Stimulated activated CD8-positive, alpha-beta memory T cell treated with anti-CD3 and anti-CD28 coated beads, Interleukin-4, amount 100 ng/mL, for 4 hours (primary cell): ENCODE measurements around the gene LYRM1.

Experiments
- DNase-seq, 2 donors: peaks; one replicate each; pipeline ENCODE4 v3.0.0-alpha.2; 2020; ENCODE audit warnings: low read depth in 2 of 2, low spot score in 1 of 2

The LYRM1 gene

DNA sequence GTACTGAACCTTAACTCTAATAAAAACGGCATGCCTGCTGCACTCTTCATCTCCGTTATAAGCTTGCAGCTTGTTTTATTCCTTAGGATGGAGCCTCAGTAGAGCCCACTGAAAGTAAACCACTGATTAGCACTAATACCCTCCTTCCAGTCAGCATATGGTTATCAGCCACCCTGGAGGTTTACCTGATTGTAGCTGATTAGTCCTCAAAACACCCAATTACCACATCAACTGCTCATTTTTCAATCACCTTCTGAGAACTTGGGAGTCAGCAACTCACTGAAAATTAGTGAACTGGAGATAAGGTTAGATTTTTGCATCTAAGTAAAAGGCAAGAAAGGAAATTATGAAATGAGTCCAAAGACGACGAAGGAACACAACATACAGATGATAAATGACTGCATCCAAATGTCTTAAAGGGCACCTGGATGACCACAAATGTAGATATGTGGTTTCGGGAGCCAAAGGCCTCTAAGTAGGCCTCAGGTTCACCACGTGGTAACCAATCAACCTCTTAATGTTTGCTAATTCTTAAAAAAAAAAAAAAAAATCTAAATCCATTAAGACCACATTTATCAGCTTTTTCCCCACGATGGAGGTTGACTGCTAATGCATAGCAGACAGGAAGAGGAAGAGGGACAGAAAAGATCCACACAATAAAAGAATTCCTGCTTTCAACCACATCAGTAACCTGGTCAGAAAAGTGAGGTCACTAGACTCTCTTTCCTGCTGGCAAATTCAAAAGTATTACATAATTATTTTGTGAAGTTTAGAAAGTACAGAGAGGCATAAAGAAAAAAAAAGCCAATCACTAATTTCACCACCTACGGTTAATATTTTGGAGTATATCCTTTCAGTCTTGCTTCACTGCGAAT lies 28.4 kb upstream of the LYRM1 start:
- no peak for DNase-seq

DNA sequence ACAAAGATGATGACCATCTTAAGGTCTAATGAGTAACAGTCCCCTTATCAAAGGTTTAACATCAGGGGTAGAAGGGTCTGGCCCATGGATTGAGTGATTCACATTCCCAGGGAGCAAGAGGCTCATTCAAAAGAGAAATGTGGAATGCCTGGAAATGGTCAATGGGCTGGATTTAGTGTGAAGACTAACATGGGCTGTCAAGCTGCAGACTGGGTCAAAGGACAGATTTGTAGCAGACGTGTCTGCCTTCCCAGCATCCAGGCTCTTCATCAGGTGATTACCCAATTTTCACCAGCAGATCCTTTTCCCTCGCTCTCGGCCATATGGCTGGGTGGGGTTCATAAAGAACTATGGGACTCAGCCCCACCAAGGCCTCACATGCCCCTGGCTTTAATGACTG lies 27.2 kb upstream of the LYRM1 start:
- no peak for DNase-seq

- no peak for DNase-seq
Measured at GRCh38 chr16:20874088-20874581, 26.4 kb upstream of the LYRM1 start.

- no peak for DNase-seq
Measured at GRCh38 chr16:20875355-20875650, 25.3 kb upstream of the LYRM1 start.

GRCh38 chr16:20878682-20879147 lies 21.9 kb upstream of the LYRM1 start:
- no peak for DNase-seq

DNA sequence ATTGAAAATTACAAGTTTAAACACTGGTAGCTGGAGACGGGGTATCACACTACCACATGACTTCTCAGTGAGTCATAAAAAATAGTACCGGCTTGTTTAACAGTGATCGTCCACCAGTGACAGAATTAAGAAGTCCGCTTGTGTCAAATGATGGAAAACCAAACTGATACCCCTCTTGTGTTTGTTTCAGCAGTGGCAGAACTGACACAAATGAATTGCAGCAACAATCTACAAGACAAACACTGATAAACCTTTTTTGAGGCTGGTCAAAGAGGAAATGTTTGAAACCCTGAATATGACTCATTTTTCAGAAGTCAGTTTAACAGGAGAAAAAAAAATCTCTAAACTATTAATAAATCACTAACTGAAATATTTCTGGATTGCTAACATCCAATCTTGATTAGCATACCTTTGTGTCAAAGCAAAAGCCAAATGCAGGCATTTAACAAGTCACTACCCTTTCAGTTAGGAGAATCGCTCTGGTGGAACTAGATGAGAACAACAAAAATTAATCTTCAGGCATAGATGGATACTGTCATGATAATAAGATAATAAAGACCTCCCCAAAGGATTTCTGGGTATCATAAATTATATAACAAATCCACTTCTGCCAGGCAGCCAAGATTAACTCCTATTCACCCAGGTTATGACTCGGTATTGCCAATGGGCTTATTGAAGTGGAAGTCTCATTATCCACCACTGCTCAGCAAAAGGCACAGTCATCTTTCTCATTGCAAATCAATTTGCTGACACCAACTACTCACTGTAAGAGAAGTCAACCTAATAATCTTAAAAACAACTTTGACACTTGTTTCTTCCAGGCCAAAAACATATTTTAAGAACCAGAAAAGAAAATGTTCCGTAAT lies 21.2 kb upstream of the LYRM1 start:
- DNase-seq: no peak

DNA sequence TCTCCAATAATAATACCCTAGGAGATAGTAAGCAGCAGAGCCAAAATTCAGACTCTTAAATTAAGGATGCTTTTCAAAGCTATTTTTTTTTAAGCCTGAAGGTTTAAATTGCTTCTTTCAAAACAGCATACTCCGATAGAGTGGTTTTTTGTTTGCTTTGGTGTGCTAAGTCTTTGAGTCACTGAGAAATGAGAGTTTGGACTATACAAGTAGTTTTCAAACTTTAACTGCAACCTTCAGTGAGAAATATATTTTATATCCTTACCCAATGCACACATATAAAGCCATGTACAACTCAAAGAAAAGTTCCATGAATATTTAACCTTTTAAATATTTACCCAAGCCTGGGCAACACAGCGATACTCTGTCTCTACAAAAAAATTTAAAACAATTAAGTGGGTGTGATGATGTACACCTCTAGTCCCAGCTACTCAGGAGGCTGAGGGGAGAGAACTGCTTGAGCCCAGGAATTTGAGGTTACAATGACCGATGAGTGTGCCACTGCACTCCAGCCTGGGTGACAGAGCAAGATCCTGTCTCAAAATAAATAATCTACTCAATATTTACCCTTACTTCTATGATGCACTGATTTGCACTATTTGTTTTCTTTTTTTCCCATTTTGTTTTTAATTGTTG lies 19.6 kb upstream of the LYRM1 start:
- no peak for DNase-seq

GRCh38 chr16:20881503-20881878 lies 19.1 kb upstream of the LYRM1 start:
- no peak for DNase-seq

DNA sequence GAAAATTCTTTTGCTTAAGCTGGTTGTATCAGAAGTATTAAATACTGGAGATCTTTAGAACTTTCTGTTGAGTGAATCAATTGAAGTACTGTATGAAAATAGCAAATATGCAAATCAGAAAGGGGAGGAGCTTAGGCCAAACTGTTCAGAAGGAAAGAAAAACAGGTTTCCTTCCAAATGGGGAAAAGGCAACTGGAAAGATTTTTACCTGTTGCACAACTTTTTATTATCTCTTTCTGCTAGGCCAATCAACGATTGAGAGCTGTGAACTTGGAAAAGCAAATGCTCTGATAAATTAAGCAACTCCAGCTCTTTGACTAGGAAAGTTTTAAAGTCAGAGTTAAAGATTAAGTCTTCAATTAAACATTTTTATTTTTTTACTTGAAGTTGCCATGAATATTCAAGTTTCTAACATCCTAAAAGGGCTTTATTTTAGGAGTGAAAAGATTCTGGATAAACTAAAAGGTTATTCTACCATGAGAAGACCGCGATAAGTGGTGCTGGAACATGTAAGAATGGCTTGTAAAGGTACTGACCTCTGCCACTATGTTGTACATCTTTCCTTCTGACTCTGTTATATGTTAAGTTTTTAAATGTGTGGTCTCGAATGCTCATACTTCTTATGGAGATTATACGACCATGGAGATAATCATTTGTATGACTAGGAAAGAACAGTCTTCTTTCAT lies 16.9 kb upstream of the LYRM1 start:
- no peak for DNase-seq

- no peak for DNase-seq
Measured at GRCh38 chr16:20884240-20884556, 16.4 kb upstream of the LYRM1 start.

DNA sequence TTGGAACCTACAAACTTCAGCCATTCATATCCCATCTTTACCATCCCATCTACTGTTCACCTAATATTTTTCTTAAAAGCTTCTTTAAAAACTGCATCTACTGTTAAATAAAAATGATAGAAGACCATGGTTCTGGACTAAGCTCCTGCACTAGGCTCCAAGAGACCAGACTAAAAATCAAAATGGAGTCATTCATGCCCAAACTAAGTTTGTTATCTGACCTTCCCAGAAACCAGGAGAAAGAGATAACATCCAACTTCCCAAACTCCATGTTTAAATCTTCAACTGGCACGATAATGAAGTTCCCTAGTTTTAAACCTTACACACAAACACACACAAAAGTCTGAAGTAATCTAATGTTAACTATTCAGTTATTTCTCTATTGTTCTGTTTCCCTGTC lies 14.3 kb upstream of the LYRM1 start:
- no peak for DNase-seq

- DNase-seq: no peak
Measured at GRCh38 chr16:20887207-20887606, 13.4 kb upstream of the LYRM1 start.

DNA sequence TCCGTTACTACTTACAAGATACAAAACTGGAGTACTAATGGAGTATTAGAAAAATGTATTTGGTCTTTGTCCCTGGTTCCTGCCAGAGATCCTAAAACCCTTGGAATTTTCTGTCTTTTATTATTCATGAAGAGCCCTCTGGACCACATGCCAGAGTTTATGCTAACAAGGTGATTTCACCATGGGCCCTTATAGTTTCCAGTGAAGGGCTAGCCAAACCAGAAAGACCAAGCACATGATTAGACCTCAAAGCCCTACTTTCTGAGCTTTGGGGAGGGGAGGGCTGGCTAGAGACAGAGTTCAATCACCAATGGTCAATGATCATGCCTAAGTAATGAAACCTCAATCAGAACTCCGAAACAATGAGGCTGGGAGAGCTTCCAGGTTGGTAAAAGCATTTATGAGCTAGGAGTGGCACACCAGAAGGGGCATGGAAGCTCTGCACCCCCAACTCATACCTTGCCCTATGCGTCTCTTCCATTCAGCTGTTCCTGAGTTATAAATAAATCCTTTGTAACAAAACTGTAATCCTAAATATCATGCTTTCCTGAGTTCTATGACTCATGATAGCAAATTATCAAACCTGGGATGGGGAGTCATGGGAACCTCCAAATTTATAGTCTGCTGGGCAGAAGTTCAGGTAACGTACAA lies 10.8 kb upstream of the LYRM1 start:
- DNase-seq: no peak

GRCh38 chr16:20894388-20894787 lies 6.2 kb upstream of the LYRM1 start:
- no peak for DNase-seq

DNA sequence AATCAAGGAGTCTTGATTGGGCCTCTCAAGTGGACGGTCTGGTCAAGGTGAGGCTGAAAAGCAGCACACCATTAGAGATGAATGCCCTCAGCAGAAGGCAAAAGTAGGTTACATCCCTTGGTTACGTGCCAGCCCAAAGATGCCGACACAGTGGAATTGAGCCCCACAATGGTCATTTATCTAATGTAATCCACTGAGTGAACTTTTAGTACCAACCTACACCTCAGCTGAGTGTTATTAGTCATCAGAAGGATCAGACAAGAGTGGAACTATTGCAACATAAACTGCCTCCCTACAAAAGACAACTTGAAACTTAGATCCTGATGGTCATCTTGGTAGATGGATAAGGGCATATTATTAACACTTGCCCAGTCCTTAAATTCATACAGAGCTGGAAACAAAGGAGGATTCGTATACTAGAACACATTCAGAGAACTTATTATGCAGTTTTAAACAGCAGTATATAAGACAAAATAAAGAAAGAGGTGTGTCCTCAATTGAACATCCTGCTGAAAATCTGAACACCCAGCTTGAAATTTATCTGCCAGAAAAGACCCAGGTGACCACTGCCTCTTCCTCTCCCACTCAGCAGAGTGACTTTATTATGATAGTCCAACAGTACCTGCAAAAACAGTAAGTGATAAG lies 3.2 kb upstream of the LYRM1 start:
- no peak for DNase-seq

DNA sequence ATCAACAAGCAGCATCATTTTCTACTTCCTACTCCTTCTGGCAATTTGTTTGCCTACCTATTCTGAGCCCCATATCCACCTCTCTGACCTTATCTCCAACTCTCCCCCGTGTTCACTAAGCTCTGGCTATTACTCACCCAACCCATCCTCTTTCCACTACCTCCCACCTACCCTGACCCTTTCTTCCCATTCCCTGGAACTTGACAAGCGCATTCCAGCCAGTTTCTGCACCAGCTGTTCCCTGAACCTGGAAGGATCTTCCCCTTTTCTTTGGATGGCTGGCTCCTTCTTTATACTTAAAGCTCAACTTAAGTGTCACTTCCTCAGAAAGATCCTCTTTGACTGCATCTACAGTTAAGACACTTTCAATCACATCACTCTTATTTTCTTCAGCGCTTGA lies 2.6 kb upstream of the LYRM1 start:
- DNase-seq: no peak

GRCh38 chr16:20899071-20899470 lies 1.5 kb upstream of the LYRM1 start:
- no peak for DNase-seq

DNA sequence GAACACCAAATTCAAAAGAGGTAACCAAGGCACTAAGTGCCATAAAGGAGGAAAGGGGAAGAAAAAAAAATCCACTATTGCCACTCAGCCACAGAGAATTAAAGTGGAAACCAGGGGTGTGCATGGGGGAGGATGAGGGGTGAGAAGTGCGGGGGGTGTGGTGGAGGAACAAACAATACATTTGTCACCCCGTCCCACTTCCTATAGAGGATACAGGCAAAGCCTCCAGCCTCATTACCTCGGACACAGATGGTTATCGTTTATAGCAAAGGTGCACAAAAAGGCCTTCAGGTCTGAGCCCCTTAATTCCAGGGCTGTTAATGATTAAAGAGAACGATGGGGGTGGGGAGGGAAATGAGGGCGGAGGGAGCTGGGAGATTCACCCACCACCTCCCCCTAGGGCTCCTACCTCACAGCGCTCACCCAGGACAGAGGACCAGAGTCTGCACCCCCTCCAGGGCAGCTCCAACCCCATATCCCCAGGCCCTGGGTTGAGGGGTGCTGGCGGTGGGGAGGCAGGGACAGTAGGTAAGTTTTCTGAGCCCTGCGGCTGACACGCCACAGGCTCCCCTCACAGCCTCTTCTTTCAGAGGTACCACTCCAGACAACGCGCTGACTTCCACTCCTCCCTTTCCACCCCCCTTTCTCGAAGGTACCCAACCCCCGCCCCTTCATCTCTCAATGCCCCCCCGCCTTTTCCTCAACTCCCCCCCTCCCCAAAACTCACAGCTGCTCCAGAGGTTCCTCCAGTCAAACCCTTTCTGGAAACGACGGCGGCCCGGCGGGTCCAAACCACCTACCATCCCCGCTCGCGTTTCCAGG lies 883 bp upstream of the LYRM1 start:
- DNase-seq: peak in 1 of 2 donors; percentile 2

DNA sequence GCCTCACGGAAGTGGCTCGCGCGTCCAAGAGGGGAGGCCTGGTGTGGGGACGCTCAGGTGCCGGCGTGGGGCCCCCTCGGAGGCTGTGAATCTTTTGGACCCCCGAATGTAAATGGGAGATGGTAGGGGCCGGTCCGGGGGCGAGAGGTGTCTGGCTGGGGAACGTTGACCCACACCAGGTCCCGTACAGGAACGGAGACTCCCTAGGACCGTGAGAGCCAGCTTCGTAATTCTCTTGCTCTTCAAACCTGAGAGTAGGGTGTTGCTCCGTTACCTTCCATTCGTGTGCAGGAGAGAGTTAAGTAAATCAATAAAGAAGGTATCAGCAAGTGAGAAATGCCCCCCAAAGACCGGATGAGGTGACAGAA lies 481 bp downstream of the LYRM1 start:
- DNase-seq: no peak
